Liver (tissue), 3 donors: ENCODE results near the gene SGK1.

Source experiments
- FOXA1 ChIP-seq: IDR thresholded peaks from 2 replicates; pipeline ENCODE4 v1.6.1; 2016; ENCODE audit warnings: antibody characterized with exemption
- JUND ChIP-seq, 2 donors: IDR thresholded peaks; 2 replicates each; pipeline ENCODE4 v1.6.1; 2016; ENCODE audit warnings: antibody characterized with exemption in 2 of 2
- MAX ChIP-seq: IDR thresholded peaks from 2 replicates; pipeline ENCODE4 v1.6.1; 2016; ENCODE audit warnings: antibody characterized with exemption
- NR2F2 ChIP-seq: IDR thresholded peaks from 2 replicates; pipeline ENCODE4 v1.6.1; 2016; ENCODE audit warnings: antibody characterized with exemption
- RAD21 ChIP-seq, 2 donors: IDR thresholded peaks; 2 replicates each; pipeline ENCODE4 v1.6.1; 2016; ENCODE audit warnings: antibody characterized with exemption in 2 of 2, mild to moderate bottlenecking in 2 of 2
- RXRA ChIP-seq, 2 donors: IDR thresholded peaks; 2 replicates each; pipeline ENCODE4 v1.6.1; 2017 to 2018; ENCODE audit warnings: antibody characterized with exemption in 2 of 2, mild to moderate bottlenecking in 1 of 2
- TF ChIP-seq, protein P1 (sequence below): fragments of 150-350 bp; IDR thresholded peaks from 2 replicates; pipeline ENCODE4 v1.5.1; 2017; ENCODE audit warnings: improper control_type of control experiment, low read depth, low read length; ENCODE audit not compliant: missing input control
- TF ChIP-seq, protein P2 (sequence below): IDR thresholded peaks from 2 replicates; pipeline ENCODE4 v1.6.1; 2016; ENCODE audit warnings: antibody characterized with exemption
- TF ChIP-seq, protein P3 (sequence below): IDR thresholded peaks from 2 replicates; pipeline ENCODE4 v1.6.1; 2016; ENCODE audit warnings: antibody characterized with exemption, mild to moderate bottlenecking
- donor health status: healthy.
- donor health status: healthy.

- TF ChIP-seq RAD21 (IDR thresholded peaks at IDR 0.05) (no peak), NR2F2 (no peak), JUND (IDR thresholded peaks at IDR 0.05) (no peak), FOXA1 (no peak), MAX (no peak), RXRA (IDR thresholded peaks at IDR 0.05) (no peak)
- TF ChIP-seq, protein P1, sequence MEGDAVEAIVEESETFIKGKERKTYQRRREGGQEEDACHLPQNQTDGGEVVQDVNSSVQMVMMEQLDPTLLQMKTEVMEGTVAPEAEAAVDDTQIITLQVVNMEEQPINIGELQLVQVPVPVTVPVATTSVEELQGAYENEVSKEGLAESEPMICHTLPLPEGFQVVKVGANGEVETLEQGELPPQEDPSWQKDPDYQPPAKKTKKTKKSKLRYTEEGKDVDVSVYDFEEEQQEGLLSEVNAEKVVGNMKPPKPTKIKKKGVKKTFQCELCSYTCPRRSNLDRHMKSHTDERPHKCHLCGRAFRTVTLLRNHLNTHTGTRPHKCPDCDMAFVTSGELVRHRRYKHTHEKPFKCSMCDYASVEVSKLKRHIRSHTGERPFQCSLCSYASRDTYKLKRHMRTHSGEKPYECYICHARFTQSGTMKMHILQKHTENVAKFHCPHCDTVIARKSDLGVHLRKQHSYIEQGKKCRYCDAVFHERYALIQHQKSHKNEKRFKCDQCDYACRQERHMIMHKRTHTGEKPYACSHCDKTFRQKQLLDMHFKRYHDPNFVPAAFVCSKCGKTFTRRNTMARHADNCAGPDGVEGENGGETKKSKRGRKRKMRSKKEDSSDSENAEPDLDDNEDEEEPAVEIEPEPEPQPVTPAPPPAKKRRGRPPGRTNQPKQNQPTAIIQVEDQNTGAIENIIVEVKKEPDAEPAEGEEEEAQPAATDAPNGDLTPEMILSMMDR, result no peak
- TF ChIP-seq, protein P2, sequence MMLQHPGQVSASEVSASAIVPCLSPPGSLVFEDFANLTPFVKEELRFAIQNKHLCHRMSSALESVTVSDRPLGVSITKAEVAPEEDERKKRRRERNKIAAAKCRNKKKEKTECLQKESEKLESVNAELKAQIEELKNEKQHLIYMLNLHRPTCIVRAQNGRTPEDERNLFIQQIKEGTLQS, result no peak
- TF ChIP-seq, protein P3, sequence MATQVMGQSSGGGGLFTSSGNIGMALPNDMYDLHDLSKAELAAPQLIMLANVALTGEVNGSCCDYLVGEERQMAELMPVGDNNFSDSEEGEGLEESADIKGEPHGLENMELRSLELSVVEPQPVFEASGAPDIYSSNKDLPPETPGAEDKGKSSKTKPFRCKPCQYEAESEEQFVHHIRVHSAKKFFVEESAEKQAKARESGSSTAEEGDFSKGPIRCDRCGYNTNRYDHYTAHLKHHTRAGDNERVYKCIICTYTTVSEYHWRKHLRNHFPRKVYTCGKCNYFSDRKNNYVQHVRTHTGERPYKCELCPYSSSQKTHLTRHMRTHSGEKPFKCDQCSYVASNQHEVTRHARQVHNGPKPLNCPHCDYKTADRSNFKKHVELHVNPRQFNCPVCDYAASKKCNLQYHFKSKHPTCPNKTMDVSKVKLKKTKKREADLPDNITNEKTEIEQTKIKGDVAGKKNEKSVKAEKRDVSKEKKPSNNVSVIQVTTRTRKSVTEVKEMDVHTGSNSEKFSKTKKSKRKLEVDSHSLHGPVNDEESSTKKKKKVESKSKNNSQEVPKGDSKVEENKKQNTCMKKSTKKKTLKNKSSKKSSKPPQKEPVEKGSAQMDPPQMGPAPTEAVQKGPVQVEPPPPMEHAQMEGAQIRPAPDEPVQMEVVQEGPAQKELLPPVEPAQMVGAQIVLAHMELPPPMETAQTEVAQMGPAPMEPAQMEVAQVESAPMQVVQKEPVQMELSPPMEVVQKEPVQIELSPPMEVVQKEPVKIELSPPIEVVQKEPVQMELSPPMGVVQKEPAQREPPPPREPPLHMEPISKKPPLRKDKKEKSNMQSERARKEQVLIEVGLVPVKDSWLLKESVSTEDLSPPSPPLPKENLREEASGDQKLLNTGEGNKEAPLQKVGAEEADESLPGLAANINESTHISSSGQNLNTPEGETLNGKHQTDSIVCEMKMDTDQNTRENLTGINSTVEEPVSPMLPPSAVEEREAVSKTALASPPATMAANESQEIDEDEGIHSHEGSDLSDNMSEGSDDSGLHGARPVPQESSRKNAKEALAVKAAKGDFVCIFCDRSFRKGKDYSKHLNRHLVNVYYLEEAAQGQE, result no peak
Measured at GRCh38 chr6:134168590-134169208, 149.2 kb downstream of the SGK1 start.
